GM10248 (cell line): ENCODE results near the gene ABCC8.

Experiments used
- CTCF ChIA-PET: fragments of 300-600 bp; sonication (Branson Sonifier 250); formaldehyde crosslinking; extraction: SDS; loops from one replicate; lab custom pipeline; 2021; ENCODE audit warnings: antibody characterized with exemption; lab: Yijun Ruan, JAX
- POLR2A ChIA-PET: fragments of 350-650 bp; sonication (Branson Sonifier 250); formaldehyde crosslinking; extraction: SDS; loops from one replicate; lab custom pipeline; 2020; ENCODE audit warnings: antibody characterized with exemption; lab: Yijun Ruan, JAX
- DNase-seq: peaks from one replicate; pipeline ENCODE4 v3.0.0; 2012; ENCODE audit errors: extremely low spot score
- CTCF ChIP-seq: IDR thresholded peaks from 2 replicates; pipeline ENCODE4 v1.5.1; 2012; ENCODE audit warnings: mild to moderate bottlenecking, low read depth; ENCODE audit errors: extremely low read depth, missing control alignments, control extremely low read depth

The ABCC8 gene

GRCh38 chr11:17446482-17446881, 30.2 kb downstream of the ABCC8 start:
- POLR2A ChIA-PET = no interaction called here
- no peak for DNase-seq
- CTCF ChIA-PET = interaction anchor here (1.2 to 1.4 kb wide), 2 partner anchors 14 to 23 kb away, joined by 3 read pairs; no protein-coding TSS in a partner anchor
- TF ChIP-seq CTCF = no peak

- POLR2A ChIA-PET = no interaction called here
These were observed 31.3 kb downstream of the ABCC8 start for GRCh38 chr11:17445240-17445795.

GRCh38 chr11:17443926-17444690, 32.5 kb downstream of the ABCC8 start:
- no peak for DNase-seq
- CTCF ChIA-PET = no interaction called here
- POLR2A ChIA-PET = no interaction called here
- TF ChIP-seq CTCF = no peak

More at GRCh38 chr11:17445240-17445795, 31.3 kb downstream of the ABCC8 start:
- CTCF ChIA-PET = no interaction called here
- DNase-seq = no peak
- TF ChIP-seq CTCF = no peak

- POLR2A ChIA-PET = no interaction called here
These were observed 33.2 kb downstream of the ABCC8 start for GRCh38 chr11:17443423-17443822.

GRCh38 chr11:17443000-17443399, 33.6 kb downstream of the ABCC8 start:
- ChIA-PET CTCF (no interaction called here), POLR2A (no interaction called here)
- no peak for DNase-seq
- no peak for TF ChIP-seq CTCF

More at GRCh38 chr11:17443423-17443822, 33.2 kb downstream of the ABCC8 start:
- no peak for DNase-seq
- no peak for TF ChIP-seq CTCF
- CTCF ChIA-PET = no interaction called here

GRCh38 chr11:17439316-17439782, 37.3 kb downstream of the ABCC8 start:
- POLR2A ChIA-PET = no interaction called here
- no peak for TF ChIP-seq CTCF
- CTCF ChIA-PET = no interaction called here
- no peak for DNase-seq
